Trophoblast cell (in vitro differentiated cells and primary cell): ENCODE results near the gene TYROBP.

Experiments
- DNase-seq, 2 donors: peaks; one replicate each; pipeline ENCODE4 v3.0.0-alpha.2; 2016
- H2AFZ ChIP-seq: 2 replicates; pipeline ENCODE4 v1.6.1; 2013; ENCODE audit warnings: low read length, moderate library complexity, mild to moderate bottlenecking; ENCODE audit not compliant: insufficient read depth, poor library complexity
- H2AK5ac ChIP-seq: 2 replicates; pipeline ENCODE4 v1.6.1; 2013; ENCODE audit warnings: mild to moderate bottlenecking, low read length
- H2BK120ac ChIP-seq: 2 replicates; pipeline ENCODE4 v1.6.1; 2013; ENCODE audit warnings: low read length, mild to moderate bottlenecking, moderate library complexity; ENCODE audit not compliant: insufficient read depth, poor library complexity
- H2BK12ac ChIP-seq: 2 replicates; pipeline ENCODE4 v1.6.1; 2013; ENCODE audit warnings: mild to moderate bottlenecking, low read length, moderate library complexity
- H2BK5ac ChIP-seq: 2 replicates; pipeline ENCODE4 v1.6.1; 2013; ENCODE audit warnings: low read length, low read depth, moderate library complexity, mild to moderate bottlenecking; ENCODE audit not compliant: poor library complexity
- H3K14ac ChIP-seq: 2 replicates; pipeline ENCODE4 v1.6.1; 2013; ENCODE audit warnings: mild to moderate bottlenecking, low read length
- H3K18ac ChIP-seq: 2 replicates; pipeline ENCODE4 v1.6.1; 2013; ENCODE audit warnings: mild to moderate bottlenecking, low read length
- H3K23ac ChIP-seq: 2 replicates; pipeline ENCODE4 v1.6.1; 2013; ENCODE audit warnings: low read length
- H3K27ac ChIP-seq: 2 replicates; pipeline ENCODE4 v1.5.1; 2013; ENCODE audit warnings: low read depth, mild to moderate bottlenecking, inconsistent platforms, low read length, moderate library complexity
- H3K27me3 ChIP-seq: 2 replicates; pipeline ENCODE4 v1.6.1; 2013; ENCODE audit warnings: inconsistent platforms, mild to moderate bottlenecking, low read length, moderate library complexity; ENCODE audit not compliant: insufficient read depth
- H3K36me3 ChIP-seq, 2 experiments: 1 replicate in 1 of 2; 2 replicates in 1 of 2; pipeline ENCODE4 v1.6.1; 2013; ENCODE audit warnings: low read length in 2 of 2, mild to moderate bottlenecking in 2 of 2, moderate library complexity in 1 of 2; ENCODE audit not compliant: insufficient read depth in 2 of 2, control insufficient read depth in 1 of 2
- H3K4ac ChIP-seq: 2 replicates; pipeline ENCODE4 v1.6.1; 2013; ENCODE audit warnings: low read depth, mild to moderate bottlenecking, low read length, moderate library complexity
- H3K4me1 ChIP-seq, 2 experiments: 1 replicate in 1 of 2; 2 replicates in 1 of 2; pipeline ENCODE4 v1.6.1; 2013; ENCODE audit warnings: low read length in 2 of 2, mild to moderate bottlenecking in 2 of 2, moderate library complexity in 1 of 2; ENCODE audit not compliant: insufficient read depth in 2 of 2, control insufficient read depth in 1 of 2
- H3K4me2 ChIP-seq: 2 replicates; pipeline ENCODE4 v1.6.1; 2013; ENCODE audit warnings: inconsistent platforms, mild to moderate bottlenecking, low read length, moderate library complexity
- H3K4me3 ChIP-seq: 2 replicates; pipeline ENCODE4 v1.5.1; 2013; ENCODE audit warnings: mild to moderate bottlenecking, low read depth, low read length, inconsistent platforms
- H3K79me1 ChIP-seq: one replicate; pipeline ENCODE4 v1.6.1; 2013; ENCODE audit warnings: low read length
- H3K79me2 ChIP-seq: 2 replicates; pipeline ENCODE4 v1.6.1; 2013; ENCODE audit warnings: low read length, mild to moderate bottlenecking; ENCODE audit not compliant: control insufficient read depth, insufficient read depth, poor library complexity
- H3K9ac ChIP-seq: 2 replicates; pipeline ENCODE4 v1.6.1; 2013; ENCODE audit warnings: mild to moderate bottlenecking, low read length
- H3K9me3 ChIP-seq: 2 replicates; pipeline ENCODE4 v1.6.1; 2013; ENCODE audit warnings: low read depth, mild to moderate bottlenecking, control low read depth, inconsistent platforms, low read length; ENCODE audit not compliant: insufficient read depth
- H4K12ac ChIP-seq: 2 replicates; pipeline ENCODE4 v1.6.1; 2013; ENCODE audit warnings: low read depth, mild to moderate bottlenecking, low read length, moderate library complexity
- H4K8ac ChIP-seq: 2 replicates; pipeline ENCODE4 v1.6.1; 2013; ENCODE audit warnings: low read depth, mild to moderate bottlenecking, low read length, moderate library complexity
- H4K91ac ChIP-seq: one replicate; pipeline ENCODE4 v1.6.1; 2013; ENCODE audit warnings: low read depth, mild to moderate bottlenecking, low read length, moderate library complexity
- WGBS: extraction: QIAGEN DNeasy Blood & Tissue Kit; methylation state at CpG from one replicate; pipeline ENCODE4 v1.1.7; 2013; ENCODE audit warnings: missing lambda C conversion rate; ENCODE audit not compliant: insufficient read length, insufficient coverage; ENCODE audit errors: extremely low coverage; 5-methylcytosine and 5-hydroxymethylcytosine counted together

TYROBP gene

GRCh38 chr19:35874392-35874930 is 33.6 kb downstream of the TYROBP start:
- peaks cover 2% of the 10 kb centered on the region for H3K9me3 ChIP-seq
- no peak overlapping the region for H3K9ac ChIP-seq
- no peak overlapping the region for H2AFZ ChIP-seq
- H3K79me1 ChIP-seq, result no peaks in the 10 kb centered on the region
- H3K4me1 ChIP-seq, result peaks cover 5% of the 10 kb centered on the region in 2 experiments
- WGBS, result no CpG with 5 or more reads among the region's 32 CpGs
- H2BK5ac ChIP-seq, result no peak overlapping the region
- H3K79me2 ChIP-seq, result no peaks in the 10 kb centered on the region
- no peak overlapping the region for H3K4ac ChIP-seq
- H3K27ac ChIP-seq, result no peak overlapping the region
- no peak overlapping the region for H3K18ac ChIP-seq
- no peak overlapping the region for H2BK12ac ChIP-seq
- H3K23ac ChIP-seq, result no peak overlapping the region
- H4K91ac ChIP-seq, result no peak overlapping the region
- no peak overlapping the region for H4K12ac ChIP-seq
- no peak overlapping the region for H4K8ac ChIP-seq
- H3K4me3 ChIP-seq, result no peak overlapping the region
- H3K27me3 ChIP-seq, result peaks cover 2% of the 10 kb centered on the region
- no peak overlapping the region for H3K14ac ChIP-seq
- no peak overlapping the region for H2AK5ac ChIP-seq
- H3K36me3 ChIP-seq, result no peaks in the 10 kb centered on the region
- no peak overlapping the region for H2BK120ac ChIP-seq
- no peak overlapping the region for H3K4me2 ChIP-seq
- peak in 1 of 2 donors; percentile 21 for DNase-seq

DNA sequence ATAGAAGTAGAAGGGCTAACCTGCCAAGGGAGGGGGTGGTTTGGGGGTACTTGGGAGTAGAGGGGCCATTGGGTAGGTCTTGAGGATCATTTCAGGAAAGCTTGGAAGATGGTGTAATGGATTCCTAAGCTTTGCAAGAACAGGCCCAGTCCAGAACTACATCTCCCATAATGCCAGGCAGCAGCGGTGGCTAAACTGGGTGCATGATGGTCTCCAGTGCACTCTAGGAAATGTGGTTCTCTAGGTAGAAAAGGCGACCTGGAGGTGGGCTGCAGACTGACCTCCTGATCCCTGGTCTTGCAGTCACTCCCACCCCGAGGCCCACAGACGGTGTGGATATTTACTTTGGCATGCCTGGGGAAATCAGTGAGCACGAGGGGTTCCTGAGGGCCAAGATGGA is 35.9 kb downstream of the TYROBP start:
- Histone ChIP-seq H3K79me1 (no peaks in the 10 kb centered on the region), H3K27ac (no peak overlapping the region), H3K4ac (no peak overlapping the region), H4K8ac (no peak overlapping the region), H3K9ac (no peak overlapping the region), H2AK5ac (no peak overlapping the region), H4K91ac (no peak overlapping the region), H3K9me3 (peaks cover 2% of the 10 kb centered on the region), H3K4me3 (no peak overlapping the region), H3K36me3 (no peaks in the 10 kb centered on the region), H3K4me2 (no peak overlapping the region), H2BK5ac (no peak overlapping the region), H3K27me3 (peaks cover 13% of the 10 kb centered on the region), H4K12ac (no peak overlapping the region), H2BK12ac (no peak overlapping the region), H2BK120ac (no peak overlapping the region), H2AFZ (no peak overlapping the region), H3K14ac (no peak overlapping the region), H3K79me2 (no peaks in the 10 kb centered on the region), H3K4me1 (peaks cover 12% of the 10 kb centered on the region in 2 experiments), H3K23ac (no peak overlapping the region), H3K18ac (no peak overlapping the region)
- WGBS, result no CpG with 5 or more reads among the region's 5 CpGs
- no peak for DNase-seq

DNA sequence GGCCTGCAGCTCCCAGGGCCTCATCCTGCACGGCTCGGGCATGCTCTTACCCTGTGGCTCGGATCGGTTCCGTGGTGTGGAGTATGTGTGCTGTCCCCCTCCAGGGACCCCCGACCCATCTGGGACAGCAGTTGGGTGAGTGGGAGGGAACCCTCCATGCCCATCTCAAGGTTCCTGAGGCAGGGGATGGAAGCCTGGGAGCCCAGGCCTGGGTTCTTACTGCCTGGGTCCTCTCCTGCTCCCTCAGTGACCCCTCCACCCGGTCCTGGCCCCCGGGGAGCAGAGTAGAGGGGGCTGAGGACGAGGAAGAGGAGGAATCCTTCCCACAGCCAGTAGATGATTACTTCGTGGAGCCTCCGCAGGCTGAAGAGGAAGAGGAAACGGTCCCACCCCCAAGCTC is 36.5 kb downstream of the TYROBP start:
- Histone ChIP-seq H2BK12ac (no peak overlapping the region), H3K79me1 (no peaks in the 10 kb centered on the region), H2AK5ac (no peak overlapping the region), H3K4me1 (peaks cover 12% of the 10 kb centered on the region in 2 experiments), H3K23ac (no peak overlapping the region), H3K4me2 (no peak overlapping the region), H2BK5ac (no peak overlapping the region), H4K8ac (no peak overlapping the region), H3K18ac (no peak overlapping the region), H3K14ac (no peak overlapping the region), H4K12ac (no peak overlapping the region), H3K9me3 (peaks cover 2% of the 10 kb centered on the region), H4K91ac (no peak overlapping the region), H2BK120ac (no peak overlapping the region), H2AFZ (no peak overlapping the region), H3K9ac (no peak overlapping the region), H3K36me3 (no peaks in the 10 kb centered on the region), H3K27ac (no peak overlapping the region), H3K27me3 (peaks cover 13% of the 10 kb centered on the region), H3K4me3 (no peak overlapping the region), H3K4ac (no peak overlapping the region), H3K79me2 (no peaks in the 10 kb centered on the region)
- DNase-seq, result no peak
- no CpG with 5 or more reads among the region's 12 CpGs for WGBS

DNA sequence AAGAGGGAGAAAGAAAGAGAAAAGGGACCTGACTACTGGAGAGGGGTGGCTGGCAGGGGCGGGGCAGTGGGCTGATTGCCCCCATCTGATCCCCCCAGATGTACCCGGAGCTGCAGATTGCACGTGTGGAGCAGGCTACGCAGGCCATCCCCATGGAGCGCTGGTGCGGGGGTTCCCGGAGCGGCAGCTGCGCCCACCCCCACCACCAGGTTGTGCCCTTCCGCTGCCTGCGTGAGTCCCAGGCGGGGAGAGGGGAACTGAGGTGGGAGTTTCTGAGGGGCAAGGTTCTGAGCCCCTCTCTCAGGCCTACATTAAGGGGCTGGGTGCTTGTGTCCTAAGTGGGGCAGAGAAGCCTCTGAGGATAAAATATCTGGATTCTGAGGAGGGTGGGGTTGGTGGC is 37.3 kb downstream of the TYROBP start:
- no peak overlapping the region for H2AFZ ChIP-seq
- WGBS, result no CpG with 5 or more reads among the region's 12 CpGs
- no peak overlapping the region for H2BK5ac ChIP-seq
- H4K91ac ChIP-seq, result no peak overlapping the region
- H4K12ac ChIP-seq, result no peak overlapping the region
- H2BK120ac ChIP-seq, result no peak overlapping the region
- no peak overlapping the region for H3K14ac ChIP-seq
- no peaks in the 10 kb centered on the region for H3K79me1 ChIP-seq
- no peak overlapping the region for H3K23ac ChIP-seq
- no peak overlapping the region for H3K18ac ChIP-seq
- peaks cover 2% of the 10 kb centered on the region for H3K9me3 ChIP-seq
- no peak overlapping the region for H3K4me3 ChIP-seq
- H3K4me1 ChIP-seq, result peaks cover 12% of the 10 kb centered on the region in 2 experiments
- H3K4ac ChIP-seq, result no peak overlapping the region
- H2BK12ac ChIP-seq, result no peak overlapping the region
- H3K36me3 ChIP-seq, result no peaks in the 10 kb centered on the region
- H2AK5ac ChIP-seq, result no peak overlapping the region
- no peak overlapping the region for H4K8ac ChIP-seq
- DNase-seq, result no peak
- peaks cover 13% of the 10 kb centered on the region for H3K27me3 ChIP-seq
- no peak overlapping the region for H3K4me2 ChIP-seq
- no peaks in the 10 kb centered on the region for H3K79me2 ChIP-seq
- H3K9ac ChIP-seq, result no peak overlapping the region
- H3K27ac ChIP-seq, result no peak overlapping the region
